ENCODE results near the gene RAB3A.
A peak's percentile ranks its signal among the peaks of the same experiment; 100 is the strongest.

The RAB3A gene

DNA sequence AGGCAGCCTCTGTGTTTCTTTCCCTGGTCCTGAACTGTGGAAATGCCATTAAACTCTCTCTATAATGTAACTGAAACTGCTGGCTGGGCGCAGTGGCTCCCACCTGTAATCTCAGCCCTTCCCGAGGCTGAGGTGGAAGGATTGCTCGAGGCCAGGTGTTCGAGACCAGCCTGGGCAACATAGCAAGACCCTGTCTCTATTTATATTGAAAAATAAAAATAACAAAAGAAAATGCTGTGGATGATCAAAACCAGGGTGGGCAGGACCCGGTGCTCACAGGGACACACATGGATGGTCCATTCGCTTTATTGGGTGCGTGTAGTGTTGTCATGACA is 7.4 kb downstream of the RAB3A start:
- DNase-seq: no peak

DNA sequence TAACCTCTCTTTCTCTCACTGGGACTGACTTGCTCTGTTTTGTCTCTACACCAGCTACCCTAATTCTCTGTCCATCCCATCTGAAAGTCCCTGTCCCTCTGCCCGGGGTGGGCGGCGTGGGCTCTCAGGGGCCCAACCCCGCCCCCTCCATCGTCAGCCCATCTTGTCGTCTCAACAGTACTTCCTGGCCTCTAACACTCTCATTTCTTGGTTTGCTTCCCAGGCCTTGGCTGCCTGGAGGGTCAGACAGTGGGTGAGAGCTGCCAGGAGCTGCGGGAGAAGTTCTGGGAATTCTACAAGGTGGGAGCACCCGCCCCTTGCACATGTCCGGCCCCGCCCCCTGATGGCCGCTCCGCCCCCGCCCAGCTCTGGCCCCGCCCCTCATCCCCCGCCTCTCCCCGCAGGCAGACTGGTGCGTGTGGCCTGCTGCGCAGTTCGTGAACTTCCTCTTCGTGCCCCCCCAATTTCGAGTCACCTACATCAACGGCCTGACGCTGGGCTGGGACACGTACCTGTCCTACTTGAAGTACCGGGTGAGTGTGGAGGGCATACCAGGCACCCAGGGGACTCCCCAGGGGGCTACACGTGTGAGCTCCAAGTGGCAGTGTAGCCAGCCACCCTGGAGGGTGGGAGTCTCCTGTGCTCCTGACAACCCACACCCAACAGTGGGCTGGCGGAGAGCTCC is 9.1 kb downstream of the RAB3A start:
- DNase-seq: peak; percentile 66

DNA sequence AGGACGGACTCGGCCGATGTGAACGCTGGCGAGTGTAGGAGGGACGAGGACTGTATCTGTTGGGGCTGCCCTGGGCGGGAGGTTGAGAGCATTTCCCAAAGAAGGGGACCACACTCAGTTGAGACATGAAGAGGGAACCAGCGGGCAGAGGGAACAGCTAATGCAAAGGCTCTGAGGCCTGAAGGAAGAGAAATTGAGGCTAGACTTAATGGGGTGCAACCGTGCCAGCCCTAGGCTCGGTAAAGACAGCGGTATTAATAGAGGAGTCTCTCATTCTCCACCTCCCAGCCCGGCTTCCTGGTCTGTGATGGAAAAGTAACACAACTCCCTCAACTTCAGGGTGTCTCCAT is 9.7 kb downstream of the RAB3A start:
- DNase-seq: no peak

DNA sequence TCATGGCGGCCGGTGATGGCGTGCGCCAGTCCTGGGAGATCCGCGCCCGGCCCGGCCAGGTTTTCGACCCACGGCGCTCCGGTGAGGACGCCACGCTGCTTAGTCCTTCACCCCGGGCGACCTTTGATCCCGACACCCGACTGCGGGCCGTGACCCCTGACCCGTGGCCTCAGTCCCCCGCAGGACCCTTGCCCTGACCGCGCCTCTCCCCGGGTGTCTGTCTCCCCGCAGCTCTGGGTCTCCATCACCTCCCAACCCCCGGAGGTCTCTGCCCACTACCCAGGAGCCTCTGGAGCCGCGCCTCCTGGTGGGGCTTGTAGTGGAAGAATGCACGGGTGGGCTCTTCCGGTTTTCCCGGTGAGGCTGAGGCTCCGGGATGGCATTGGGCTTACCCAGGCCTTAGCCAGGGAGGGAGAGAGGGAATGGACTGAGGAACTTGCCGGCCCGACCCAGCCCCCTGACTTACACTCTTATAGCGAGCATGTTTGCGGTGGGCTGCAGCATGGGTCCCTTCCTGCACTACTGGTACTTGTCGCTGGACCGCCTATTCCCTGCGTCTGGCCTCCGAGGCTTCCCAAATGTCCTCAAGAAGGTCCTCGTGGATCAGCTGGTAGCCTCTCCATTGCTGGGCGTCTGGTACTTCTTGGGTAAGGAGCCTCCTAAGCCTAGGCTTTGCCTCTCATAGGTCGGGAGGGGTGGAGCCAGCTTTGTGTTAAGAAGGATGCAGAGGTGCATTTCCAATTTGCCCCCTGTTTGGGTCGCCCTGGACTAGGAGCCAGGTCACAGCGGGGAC is 10.3 kb downstream of the RAB3A start:
- no peak for DNase-seq

DNA sequence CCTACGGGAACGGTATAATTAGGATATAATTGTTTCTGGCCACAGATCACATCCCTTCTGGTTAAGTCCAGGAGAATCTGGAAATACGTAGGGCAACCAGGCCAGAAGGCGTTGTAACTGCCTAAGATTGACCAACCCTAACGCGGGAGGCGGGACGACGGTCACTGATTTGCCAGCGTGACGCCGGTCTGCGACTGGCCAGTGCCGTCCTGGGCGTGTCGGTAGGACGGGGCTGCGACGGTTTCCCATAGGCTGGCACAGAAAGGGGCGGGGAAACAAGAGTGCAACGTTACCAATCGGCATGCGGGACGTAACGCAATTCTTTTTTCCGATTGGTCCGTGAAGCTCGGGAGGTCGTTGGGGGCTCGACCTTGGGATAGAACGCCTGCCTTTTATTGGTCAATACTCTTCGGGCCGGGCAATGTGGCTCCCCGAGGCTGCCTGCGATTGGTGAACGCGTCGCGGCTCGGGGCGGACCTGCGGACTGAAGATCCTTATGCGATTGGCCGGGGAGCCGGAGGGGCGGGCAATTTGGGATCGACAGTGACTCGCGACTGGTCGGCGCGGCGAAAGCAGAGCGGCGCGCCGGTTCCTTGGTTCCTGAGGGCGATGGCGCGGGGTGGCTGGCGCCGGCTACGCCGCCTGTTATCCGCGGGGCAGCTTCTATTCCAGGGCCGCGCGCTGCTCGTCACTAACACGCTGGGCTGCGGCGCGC is 11.0 kb downstream of the RAB3A start, which contains the start of gene MPV17L2:
MPV17L2 (plus strand) TSS at position 546 of the 715 bp plus-strand sequence; CDS start at position 610, 64 bp downstream.
- DNase-seq: peak; percentile 100

DNA sequence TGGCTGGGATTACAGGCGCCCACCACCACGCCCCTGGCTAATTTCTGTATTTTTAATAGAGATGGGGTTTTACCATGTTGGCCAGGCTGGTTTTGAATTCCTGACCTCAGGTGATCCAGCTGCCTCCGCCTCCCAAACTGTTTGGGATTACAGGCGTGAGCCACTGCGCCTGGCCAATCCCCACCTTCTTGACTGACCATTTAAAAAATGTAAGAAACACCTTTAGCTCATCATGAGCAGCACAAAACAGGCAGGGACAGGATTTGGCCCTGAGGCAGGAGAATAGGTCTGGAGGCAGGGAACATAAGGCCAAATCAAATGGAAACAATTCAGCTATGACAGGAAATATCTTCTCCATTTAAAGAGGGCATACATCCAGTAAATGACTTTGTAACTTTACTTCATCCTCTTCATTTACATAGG is 12.2 kb downstream of the RAB3A start:
- no peak for DNase-seq

DNA sequence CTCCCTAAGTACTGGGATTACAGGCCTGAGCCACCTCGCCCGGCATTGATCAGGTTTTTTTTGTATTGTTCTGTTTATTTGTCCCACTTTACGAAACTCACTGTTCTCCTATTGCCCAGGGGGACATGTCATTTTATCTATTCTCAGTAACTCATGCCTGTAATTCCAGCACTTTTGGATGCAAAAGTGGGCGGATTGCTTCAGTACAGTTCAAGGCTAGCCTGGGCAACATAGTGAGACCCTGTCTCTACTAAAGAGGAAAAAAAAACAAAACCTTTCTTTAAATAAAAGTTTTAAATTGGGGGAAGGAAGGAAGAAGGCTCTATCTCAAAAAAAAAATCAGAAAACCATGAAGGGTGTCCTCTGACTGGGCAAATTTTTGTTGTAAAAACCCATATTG is 13.6 kb downstream of the RAB3A start:
- DNase-seq: no peak

DNA sequence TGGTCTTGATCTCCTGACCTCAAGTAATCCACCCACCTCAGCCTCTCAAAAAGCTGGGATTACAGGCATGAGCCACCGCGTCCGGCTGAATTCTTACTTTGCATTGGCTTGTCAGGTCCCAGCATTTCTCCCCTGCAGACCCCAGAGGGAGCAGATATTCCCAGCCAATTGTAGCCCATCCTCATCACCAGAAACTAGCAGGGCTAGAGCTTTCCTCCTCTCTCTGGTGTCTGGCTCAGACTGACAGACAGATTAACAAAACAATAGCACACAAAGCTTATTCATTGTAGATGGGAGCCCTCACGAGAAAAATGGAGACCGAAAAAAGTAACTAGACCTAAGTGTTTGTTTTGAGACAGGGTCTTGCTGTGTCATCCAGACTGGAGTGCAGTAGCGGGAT is 18.3 kb downstream of the RAB3A start:
- no peak for DNase-seq

DNA sequence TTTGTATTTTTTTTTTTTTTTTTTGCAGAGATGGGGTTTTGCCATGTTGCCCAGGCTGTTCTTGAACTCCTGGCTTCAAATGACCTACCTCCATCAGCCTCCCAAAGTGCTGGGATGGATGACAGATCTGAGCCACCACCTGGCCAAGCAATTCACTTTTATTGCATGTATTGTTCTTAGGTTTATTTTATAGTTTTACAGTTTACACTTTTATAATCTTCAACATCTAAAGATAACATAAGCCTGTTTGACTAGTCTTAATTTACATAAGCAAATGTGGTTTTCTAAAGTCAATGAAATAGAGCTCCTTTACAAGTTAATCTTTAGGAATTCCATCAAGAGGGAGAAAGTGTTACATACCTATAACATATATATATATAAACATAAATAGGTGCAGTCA is 20.3 kb downstream of the RAB3A start:
- no peak for DNase-seq

DNA sequence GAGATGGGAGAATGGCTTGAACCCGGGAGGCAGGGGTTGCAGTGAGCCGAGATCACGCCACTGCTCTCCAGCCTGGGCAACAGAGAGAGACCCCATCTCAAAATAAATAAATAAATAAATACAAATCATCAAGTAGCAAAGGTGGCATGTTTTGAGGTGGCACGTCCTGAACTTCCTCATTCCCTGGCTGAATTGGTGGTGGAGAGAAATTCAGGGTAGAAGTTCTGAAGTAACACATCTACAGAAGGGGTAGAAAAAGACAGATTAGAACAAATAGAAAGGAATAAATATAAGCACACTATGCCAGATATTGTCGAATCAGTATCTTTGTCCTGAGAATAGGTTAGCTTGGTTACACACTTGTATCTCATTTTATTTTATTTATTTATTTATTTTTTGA is 23.9 kb downstream of the RAB3A start:
- no peak for DNase-seq

DNA sequence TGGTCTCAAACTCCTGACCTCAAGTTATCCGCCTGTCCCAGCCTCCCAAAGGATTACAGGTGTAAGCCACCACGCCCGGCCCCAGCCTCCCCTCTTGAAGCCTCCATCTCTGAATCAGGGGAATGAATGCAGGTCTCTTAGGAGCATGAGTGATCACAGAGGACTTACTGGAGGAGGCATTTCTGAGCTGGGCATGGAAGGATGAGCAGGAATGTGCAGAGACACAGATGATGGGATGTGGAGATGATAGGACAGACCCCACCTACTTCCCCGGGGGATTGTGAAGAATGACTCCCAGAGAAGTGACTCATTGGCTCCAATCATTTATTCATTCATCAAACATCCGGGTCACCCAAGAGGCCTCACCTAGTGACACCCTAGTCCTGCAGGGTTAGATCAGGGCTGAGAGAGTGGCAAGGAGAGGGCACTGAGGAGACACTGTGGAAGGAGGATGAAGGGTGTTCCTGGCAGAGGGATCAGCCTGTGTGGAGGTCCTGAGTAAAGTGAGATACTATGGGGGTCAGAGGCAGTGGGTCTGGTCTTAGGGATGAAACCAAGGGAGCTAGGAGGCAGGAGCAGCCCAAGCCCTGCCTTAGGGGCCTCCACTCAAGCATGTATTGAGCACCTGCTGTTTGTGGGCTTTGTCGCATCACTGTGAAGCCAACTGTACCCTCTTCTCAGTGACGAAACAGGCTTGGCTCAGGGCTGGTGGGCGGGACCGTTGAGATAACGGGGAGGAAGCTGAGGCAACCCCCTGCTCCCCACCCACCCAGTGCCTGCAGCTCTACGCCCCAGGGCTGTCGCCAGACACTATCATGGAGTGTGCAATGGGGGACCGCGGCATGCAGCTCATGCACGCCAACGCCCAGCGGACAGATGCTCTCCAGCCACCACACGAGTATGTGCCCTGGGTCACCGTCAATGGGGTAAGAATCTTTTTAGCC is 27.2 kb downstream of the RAB3A start:
- no peak for DNase-seq

DNA sequence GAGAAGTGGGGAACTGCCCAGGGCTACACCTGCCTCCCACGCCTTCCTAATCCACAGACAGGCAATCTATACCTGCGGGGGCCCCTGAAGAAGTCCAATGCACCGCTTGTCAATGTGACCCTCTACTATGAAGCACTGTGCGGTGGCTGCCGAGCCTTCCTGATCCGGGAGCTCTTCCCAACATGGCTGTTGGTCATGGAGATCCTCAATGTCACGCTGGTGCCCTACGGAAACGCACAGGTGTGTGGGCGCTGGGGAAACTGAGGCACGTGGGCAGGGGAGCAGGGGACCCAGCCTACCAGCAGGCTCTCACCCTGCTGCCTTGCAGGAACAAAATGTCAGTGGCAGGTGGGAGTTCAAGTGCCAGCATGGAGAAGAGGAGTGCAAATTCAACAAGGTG is 28.9 kb downstream of the RAB3A start:
- no peak for DNase-seq

DNA sequence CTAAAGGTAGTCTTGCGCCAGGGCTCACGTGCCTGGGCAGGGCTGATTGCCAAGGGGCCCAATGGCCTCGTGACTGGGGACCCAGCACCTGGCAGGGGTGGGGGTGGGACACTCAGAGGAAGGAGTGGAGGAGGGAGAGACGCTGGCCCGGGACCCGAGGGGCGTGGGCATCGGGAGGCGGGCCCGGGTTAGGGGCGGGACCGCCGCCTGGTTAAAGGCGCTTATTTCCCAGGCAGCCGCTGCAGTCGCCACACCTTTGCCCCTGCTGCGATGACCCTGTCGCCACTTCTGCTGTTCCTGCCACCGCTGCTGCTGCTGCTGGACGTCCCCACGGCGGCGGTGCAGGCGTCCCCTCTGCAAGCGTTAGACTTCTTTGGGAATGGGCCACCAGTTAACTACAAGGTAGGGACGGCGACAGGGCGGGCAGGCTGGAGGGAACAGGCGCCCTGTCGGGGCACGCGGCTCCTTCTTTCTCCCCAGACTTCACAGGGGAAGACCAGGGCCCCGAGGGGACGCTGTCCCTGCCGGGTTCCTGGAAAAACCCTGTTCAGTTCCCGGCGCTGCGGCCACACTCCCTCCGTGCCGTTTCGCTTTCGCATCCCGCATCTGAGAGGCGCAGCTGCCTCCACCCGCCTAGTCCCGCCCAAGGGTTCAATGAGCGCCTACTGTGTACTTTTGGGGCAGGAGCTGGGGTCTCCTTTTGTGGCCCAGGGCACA is 30.1 kb downstream of the RAB3A start, which contains the start of gene IFI30:
IFI30 (plus strand) TSS at position 242 of the 717 bp plus-strand sequence; CDS start at position 271, 29 bp downstream.
- peak; percentile 91 for DNase-seq

DNA sequence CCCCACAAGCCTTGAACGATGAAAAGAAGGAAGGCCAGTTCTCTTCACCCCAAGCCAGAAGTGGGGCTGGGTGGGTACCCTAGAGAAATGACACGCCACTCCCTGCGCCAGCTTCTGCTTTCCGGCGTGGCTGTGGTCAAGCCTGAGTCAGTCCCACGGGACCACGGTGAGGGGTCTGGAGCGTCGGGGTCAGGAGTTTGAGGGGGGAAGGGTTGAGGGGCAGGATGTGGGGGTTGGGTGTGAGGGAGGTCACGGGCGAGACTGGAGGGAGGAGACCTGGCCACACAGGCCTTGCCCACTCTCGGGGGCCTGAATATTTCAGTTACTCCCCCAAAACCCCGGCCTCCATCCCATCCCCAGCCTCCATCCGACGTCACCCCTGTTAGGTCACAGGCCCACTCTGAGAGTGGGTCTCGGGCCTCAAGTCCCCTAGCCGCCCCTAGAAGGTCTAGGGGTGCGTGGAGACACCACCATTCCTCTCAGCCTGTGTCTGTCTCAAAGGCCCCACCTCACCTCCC is 30.7 kb downstream of the RAB3A start:
- DNase-seq: peak; percentile 85

DNA sequence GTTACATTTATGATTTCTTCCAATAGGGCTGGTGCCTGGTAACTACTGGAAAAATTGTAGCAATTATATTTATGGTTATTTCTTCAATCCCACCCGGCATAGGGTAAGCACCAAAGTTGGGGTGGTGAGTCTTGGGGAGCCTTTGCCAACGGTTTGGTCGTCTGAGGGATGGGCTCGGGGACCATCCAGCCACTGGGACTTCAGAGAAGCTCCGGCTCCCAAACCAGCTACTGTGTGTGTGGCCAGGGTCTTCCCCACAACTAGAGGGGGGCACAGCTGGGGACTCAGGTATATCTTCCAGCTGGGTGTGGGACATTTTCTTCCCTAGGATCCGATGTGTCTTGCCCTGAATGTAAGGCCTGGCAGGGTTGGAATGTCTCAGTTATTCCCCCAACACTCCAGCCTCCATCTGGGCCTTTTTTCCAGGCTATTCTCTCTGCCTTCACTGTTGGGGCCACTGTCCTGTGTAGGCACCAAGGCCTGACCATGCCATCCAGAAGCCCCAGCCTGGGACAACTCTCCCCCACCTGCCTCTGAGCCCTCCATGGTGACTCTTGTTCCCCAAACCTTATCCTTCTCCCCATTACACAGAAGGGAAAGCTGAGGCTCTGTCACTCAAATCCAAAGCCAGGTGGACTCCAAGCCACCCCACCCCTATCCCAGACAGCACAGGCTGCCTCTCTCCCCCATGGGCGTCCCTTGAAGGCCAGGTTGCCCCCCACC is 31.4 kb downstream of the RAB3A start:
- no peak for DNase-seq

DNA sequence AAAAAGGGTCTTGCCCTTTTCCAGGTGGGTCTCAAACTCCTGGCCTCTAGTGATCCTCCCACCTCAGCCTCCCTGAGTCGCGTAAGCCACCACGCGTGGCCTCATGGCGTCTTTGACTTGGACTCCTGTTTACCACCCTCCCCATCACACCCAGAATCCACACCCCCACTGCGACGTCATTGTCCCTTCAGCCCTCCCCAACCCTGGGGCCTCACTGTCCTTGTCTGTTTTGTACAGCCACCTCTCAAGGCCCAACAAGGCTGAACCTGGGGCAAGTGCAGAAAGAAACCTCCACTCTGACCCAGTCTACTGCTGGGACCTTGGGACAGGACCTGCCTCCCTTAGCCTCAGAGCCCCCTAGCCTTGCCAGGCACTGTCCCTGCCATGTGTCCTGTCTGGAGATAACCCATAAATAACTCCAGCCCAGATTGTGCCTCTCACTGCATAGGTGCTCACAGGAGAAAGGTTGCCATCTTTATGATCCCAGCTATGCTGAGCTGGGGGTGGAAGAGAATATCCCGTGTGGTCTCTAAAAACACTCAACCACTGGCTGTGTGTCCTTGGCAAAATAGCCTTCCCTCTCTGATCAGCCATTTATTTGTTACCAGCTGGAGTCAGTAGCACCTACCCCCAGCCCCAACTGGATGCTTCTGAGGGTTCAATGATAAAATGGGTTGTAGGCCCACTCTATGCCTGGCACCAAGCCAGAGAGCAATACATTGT is 32.1 kb downstream of the RAB3A start:
- DNase-seq: peak; percentile 40

DNA sequence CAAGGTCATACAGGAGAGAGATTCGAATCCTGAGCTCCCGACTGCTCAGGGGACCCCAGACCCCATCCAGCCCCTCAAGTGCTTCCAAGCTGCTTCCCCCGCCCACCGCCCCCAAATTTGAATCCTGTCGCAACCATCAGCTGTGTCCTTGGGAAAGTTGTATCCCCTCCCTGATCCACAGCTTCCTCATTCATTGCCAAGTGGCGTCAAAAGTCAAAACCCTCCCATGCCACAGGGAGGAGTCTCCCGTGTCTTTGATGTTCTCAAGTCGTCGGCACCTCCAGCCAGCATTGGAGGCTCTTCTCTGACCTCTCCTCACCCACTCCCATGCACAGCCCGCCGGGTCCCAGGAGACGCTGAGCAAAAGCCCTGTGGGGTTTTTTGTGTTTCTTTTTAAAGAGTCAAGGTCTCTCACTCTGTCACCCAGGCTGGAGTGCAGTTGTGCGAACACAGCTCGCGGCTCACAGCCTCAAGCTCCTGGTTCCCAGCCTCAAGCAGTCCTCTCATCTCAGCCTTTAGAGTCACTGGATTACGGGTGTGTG is 33.1 kb downstream of the RAB3A start:
- peak; percentile 72 for DNase-seq

DNA sequence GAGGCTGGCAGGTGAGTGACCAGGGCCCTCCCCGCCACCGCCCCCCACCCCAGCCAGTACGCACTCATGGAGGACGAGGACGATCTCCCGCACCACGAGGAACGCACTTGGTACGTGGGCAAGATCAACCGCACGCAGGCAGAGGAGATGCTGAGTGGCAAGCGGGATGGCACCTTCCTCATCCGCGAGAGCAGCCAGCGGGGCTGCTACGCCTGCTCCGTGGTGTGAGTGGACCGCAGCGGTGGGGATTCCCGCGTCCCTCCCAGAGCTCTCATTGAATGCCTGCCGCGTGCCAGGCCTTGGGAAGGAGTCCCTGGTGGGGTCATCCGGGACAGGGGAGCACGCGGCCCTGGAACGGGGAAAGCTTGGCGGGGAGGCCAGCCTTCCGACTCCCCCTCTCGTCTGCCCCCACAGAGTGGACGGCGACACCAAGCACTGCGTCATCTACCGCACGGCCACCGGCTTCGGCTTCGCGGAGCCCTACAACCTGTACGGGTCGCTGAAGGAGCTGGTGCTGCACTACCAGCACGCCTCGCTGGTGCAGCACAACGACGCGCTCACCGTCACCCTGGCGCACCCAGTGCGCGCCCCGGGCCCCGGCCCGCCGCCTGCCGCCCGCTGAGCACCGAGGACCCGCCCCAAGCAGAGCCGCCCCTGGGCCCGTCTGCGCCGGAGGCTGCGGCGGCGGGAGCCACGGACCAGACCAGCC is 35.0 kb downstream of the RAB3A start:
- no peak for DNase-seq

DNA sequence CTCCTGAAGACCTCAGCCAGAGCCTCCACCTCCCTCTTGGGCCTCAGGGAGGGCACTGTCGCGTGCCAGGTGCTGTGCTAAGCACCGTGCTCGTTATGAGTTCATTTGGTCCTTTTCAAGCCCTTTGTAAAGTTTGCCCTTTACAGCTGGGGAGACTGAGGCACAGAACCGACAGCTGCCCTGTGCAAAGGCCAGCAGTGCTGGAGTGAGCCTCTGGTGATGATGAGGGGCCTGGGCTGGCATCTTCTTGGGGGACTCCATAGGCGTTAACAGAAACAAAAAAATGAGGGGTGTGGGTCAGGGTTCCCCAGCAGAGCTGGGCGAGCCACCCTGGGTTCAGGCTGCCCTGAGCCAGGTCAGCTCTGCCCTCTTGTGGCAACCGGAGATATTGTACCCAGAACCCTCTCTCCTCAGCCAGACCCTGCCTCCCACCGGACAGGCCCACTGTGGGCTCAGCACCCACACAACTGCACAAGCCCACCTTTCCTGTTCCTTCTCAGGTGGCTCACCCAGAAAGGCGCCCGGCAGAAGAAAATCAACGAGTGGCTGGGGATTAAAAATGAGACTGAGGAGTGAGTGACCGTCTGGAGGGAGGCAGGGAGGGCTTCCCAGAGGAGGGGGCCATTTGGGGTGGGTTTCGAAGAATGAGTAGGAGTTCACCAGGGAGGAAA is 35.7 kb downstream of the RAB3A start:
- DNase-seq: peak; percentile 65

All from CD4-positive, alpha-beta T cell treated with Interferon gamma for 1 hour (primary cell).